Upper lobe of right lung (tissue), 1 donor: ENCODE results near the gene TRIM50. TPM values are rescaled to one million over a fixed set of nuclear protein-coding genes. Genes with fewer than 3 reads are reported as not detected.

Experiments used
- ATAC-seq: fragments of 200-7000 bp; cut with Tn5 transposase; one replicate; pipeline ENCODE4 v1.9.1; 2020; ENCODE audit warnings: mild to moderate bottlenecking, moderate library complexity
- DNase-seq: peaks from one replicate; pipeline ENCODE4 v3.0.0-alpha.2; 2020
- H3K27ac ChIP-seq: fragments of 200-600 bp; one replicate; pipeline ENCODE4 v1.8.0; 2022
- H3K27me3 ChIP-seq: fragments of 200-600 bp; one replicate; pipeline ENCODE4 v1.8.0; 2022; ENCODE audit warnings: mild to moderate bottlenecking
- H3K36me3 ChIP-seq: fragments of 200-600 bp; one replicate; pipeline ENCODE4 v1.8.0; 2022
- H3K4me1 ChIP-seq: fragments of 200-600 bp; one replicate; pipeline ENCODE4 v1.8.0; 2022
- H3K4me3 ChIP-seq: fragments of 200-600 bp; one replicate; pipeline ENCODE4 v1.8.0; 2022; ENCODE audit warnings: mild to moderate bottlenecking
- H3K9me3 ChIP-seq: fragments of 200-600 bp; one replicate; pipeline ENCODE4 v1.8.0; 2022
- intact Hi-C: fragments of 100-400 bp; cut with DNase I; formaldehyde crosslinking; loops from one replicate; pipeline ENCODE4 v1.11.0; 2022
- total RNA-seq: library from RNA; stranded (reverse); fragmentation: NEBNext Ultra II Directional; extraction: Animal tissue kit (Norgen Biotek cat#: 25700); gene quantifications from one replicate; pipeline ENCODE4 v1.2.1, GENCODE V29; 2021
- TF ChIP-seq, protein P1 (sequence below): fragments of 200-600 bp; IDR thresholded peaks from one replicate; pipeline ENCODE4 v1.8.0; 2022; ENCODE audit warnings: antibody characterized with exemption
- donor health status: DM: no; HTN: yes; CAD: no; lungs with severe emphysema.

The TRIM50 gene
- total RNA-seq, 1 donor from 2014 or later, result 0.20 TPM

GRCh38 chr7:73352784-73353183 is 24.9 kb upstream of the TRIM50 start:
- DNase-seq (no peak), ATAC-seq (no peak)
- intact Hi-C loops, result no loop called here

DNA sequence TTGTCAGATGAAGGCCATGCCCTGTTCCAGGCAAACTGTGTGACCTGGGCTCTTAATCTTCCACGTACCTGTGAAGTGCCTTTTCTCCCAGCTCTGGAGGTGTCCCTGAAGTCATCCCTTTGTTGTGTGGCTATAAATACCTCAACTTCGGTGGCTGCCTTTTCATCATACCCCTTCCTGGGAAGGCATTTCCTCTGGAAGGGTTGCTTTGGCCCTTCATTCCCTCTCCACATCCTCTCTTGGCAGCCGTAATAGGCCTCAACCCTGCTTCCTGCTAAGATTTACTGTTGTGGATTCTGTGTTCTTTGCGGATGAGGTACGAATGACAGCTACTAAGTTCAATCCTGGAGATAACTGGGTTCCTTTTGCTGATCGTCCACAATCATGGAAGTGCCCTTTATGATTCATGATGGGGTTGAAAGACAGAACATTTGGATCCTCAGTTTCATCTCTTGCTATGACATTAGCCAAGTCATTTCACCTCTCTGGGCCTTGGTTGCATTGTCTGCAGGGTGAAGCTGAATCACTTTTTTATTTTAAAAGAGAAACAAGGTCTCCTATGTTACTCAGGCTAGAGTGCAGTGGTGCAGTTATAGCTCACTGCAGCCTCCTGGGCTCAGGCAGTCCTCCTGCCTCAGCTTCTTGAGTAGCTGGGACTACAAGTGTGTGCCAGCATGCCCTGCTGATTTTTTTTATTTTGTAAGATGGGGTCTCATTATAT is 23.7 kb upstream of the TRIM50 start:
- intact Hi-C loops, result no loop called here
- DNase-seq, result no peak
- Histone ChIP-seq H3K36me3 (no peaks in the 10 kb centered on the region), H3K27me3 (no peaks in the 10 kb centered on the region), H3K4me1 (no peaks in the 10 kb centered on the region), H3K9me3 (no peaks in the 10 kb centered on the region), H3K4me3 (no peak overlapping the region), H3K27ac (no peak overlapping the region)
- no peak for ATAC-seq
- TF ChIP-seq, protein P1, sequence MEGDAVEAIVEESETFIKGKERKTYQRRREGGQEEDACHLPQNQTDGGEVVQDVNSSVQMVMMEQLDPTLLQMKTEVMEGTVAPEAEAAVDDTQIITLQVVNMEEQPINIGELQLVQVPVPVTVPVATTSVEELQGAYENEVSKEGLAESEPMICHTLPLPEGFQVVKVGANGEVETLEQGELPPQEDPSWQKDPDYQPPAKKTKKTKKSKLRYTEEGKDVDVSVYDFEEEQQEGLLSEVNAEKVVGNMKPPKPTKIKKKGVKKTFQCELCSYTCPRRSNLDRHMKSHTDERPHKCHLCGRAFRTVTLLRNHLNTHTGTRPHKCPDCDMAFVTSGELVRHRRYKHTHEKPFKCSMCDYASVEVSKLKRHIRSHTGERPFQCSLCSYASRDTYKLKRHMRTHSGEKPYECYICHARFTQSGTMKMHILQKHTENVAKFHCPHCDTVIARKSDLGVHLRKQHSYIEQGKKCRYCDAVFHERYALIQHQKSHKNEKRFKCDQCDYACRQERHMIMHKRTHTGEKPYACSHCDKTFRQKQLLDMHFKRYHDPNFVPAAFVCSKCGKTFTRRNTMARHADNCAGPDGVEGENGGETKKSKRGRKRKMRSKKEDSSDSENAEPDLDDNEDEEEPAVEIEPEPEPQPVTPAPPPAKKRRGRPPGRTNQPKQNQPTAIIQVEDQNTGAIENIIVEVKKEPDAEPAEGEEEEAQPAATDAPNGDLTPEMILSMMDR, result no peak

More at GRCh38 chr7:73352784-73353183, 24.9 kb upstream of the TRIM50 start:
- H3K36me3 ChIP-seq, result no peaks in the 10 kb centered on the region
- H3K27me3 ChIP-seq, result no peaks in the 10 kb centered on the region
- TF ChIP-seq, protein P1, result no peak
- H3K4me1 ChIP-seq, result peaks cover 1% of the 10 kb centered on the region
- H3K27ac ChIP-seq, result no peak overlapping the region
- no peaks in the 10 kb centered on the region for H3K9me3 ChIP-seq
- no peak overlapping the region for H3K4me3 ChIP-seq

GRCh38 chr7:73350306-73351068 is 22.6 kb upstream of the TRIM50 start:
- Histone ChIP-seq H3K27me3 (no peaks in the 10 kb centered on the region), H3K4me1 (no peaks in the 10 kb centered on the region), H3K27ac (no peak overlapping the region), H3K9me3 (no peaks in the 10 kb centered on the region), H3K36me3 (no peaks in the 10 kb centered on the region), H3K4me3 (no peak overlapping the region)
- TF ChIP-seq, protein P1, result no peak
- intact Hi-C loops, result no loop called here
- ATAC-seq (no peak), DNase-seq (no peak)

- Histone ChIP-seq H3K27me3 (no peaks in the 10 kb centered on the region), H3K4me1 (no peaks in the 10 kb centered on the region), H3K9me3 (no peaks in the 10 kb centered on the region), H3K4me3 (no peak overlapping the region), H3K36me3 (no peaks in the 10 kb centered on the region), H3K27ac (no peak overlapping the region)
- TF ChIP-seq, protein P1, result no peak
- intact Hi-C loops, result no loop called here
- no peak for DNase-seq
- no peak for ATAC-seq
Observed at GRCh38 chr7:73349763-73350162, 21.9 kb upstream of the TRIM50 start.

- Histone ChIP-seq H3K36me3 (no peaks in the 10 kb centered on the region), H3K9me3 (no peaks in the 10 kb centered on the region), H3K27me3 (no peaks in the 10 kb centered on the region), H3K27ac (no peak overlapping the region), H3K4me1 (no peaks in the 10 kb centered on the region), H3K4me3 (no peak overlapping the region)
- ATAC-seq (no peak), DNase-seq (no peak)
- TF ChIP-seq, protein P1, result no peak
- intact Hi-C loops, result no loop called here
Observed at GRCh38 chr7:73345951-73346350, 18.1 kb upstream of the TRIM50 start.
